Measurements from ENCODE around the gene PRRX1. TPM values are rescaled to one million over a fixed set of nuclear protein-coding genes. Genes with fewer than 3 reads are reported as not detected.

Gene PRRX1
- 0.27 and 1.2 TPM in 2 replicates for total RNA-seq (2014; rRNA removed; shearing (Covaris generic); ENCODE audit: low replicate concordance)

DNA sequence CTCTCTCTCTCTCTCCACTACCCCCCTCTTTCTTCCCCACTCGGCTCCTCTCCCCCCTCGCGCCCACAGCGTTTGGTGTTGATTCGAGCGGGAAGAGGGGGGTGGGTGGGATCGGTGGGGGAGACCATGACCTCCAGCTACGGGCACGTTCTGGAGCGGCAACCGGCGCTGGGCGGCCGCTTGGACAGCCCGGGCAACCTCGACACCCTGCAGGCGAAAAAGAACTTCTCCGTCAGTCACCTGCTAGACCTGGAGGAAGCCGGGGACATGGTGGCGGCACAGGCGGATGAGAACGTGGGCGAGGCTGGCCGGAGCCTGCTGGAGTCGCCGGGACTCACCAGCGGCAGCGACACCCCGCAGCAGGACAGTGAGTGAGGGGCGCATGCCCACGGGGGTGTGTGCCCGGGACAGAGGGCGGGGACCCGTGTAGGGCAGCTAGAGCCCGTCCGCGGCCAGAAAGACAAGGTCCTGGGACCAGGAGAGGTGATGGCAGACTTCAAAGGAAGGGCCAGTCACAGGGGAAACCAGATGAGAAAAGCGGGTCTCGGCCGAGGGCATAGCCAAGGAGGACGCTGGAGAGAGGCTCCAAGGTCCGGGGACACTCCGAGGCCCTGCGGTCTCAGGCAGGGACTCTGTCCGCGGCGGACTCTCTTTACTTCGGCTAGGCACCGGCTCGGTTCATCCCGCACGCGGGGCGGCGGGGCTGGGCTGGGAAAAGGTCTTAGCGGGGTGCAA lies at the start of gene PRRX1:
PRRX1 (plus strand) TSS at position 39 of the 735 bp plus-strand sequence; CDS start at position 127, 88 bp downstream.
- no peak for DNase-seq

GRCh38 chr1:170617591-170618330 lies 46.2 kb upstream of the PRRX1 start:
- H3K9me3 ChIP-seq: no peaks in the 10 kb centered on the region
- no peak overlapping the region for H3K4me3 ChIP-seq
- DNase-seq: no peak
- no peaks in the 10 kb centered on the region for H3K36me3 ChIP-seq
- H3K27me3 ChIP-seq: no peaks in the 10 kb centered on the region

More for the DNA sequence above, at the start of gene PRRX1:
- Histone ChIP-seq H3K36me3 (no peaks in the 10 kb centered on the region), H3K27me3 (no peaks in the 10 kb centered on the region), H3K9me3 (no peaks in the 10 kb centered on the region), H3K4me3 (peak within 1 kb of the TSS; percentile 39)

DNA sequence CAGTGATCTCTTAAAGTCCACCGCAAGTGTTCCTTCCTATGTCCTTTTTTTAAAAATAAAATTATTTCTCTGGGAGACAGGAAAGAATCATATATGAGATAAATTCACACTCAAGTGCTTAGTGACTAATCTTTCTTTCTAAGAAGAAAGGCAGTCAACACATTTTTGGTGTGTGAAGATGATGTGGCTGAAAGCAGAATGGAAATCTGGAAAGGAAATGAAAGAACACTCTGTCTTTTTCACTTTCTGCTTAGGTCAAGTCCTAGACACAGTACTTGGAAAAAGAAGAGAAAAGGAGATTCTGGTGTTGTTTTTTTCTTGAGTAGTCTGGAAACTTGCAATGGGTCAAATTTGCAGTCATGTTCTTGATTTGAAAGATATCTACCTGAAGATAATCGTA lies 45.5 kb upstream of the PRRX1 start:
- no peaks in the 10 kb centered on the region for H3K36me3 ChIP-seq
- DNase-seq: no peak
- peaks cover under 1% of the 10 kb centered on the region; the same call in 1 of the 2 replicates for H3K9me3 ChIP-seq
- H3K4me3 ChIP-seq: no peak overlapping the region
- H3K27me3 ChIP-seq: no peaks in the 10 kb centered on the region

DNA sequence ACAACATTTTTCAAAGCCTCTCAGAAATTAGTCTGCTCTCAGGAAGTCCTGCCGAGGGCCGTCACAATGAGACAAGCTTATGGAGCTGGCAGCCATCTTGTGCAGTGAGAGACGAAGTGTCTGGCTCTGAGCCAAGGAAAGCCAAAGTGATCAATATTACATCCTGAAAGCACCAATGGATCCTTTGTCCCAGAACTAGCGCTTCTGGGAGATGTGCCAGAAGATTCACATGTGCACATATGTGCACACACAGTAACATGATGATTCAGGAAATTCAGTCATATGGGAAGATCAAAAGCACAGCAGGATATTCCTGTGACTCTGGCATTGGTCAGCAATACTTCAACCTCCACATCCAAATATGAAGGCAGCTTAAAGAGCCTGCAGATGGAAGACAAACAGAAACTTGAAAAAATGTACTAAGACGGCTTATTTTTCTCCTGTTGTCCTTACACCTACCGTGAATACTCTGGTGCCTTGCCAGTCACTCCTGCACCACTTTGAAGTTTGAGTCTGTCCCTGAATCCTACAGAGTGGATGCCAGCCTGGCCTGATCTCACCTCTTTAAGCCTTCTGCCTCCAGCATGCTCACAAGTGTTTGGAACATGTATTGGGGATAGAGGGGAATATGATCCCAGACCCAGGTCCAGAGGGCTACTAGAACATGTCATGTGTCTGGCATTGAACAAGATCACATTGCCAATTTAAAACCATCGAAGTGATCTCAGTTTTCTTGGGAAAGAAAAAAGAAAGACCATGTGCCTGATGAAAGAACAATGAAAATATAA lies 44.5 kb upstream of the PRRX1 start:
- H3K36me3 ChIP-seq: no peaks in the 10 kb centered on the region
- no peaks in the 10 kb centered on the region for H3K27me3 ChIP-seq
- H3K4me3 ChIP-seq: no peak overlapping the region
- peak; percentile 39 for DNase-seq
- H3K9me3 ChIP-seq: peaks cover 6% of the 10 kb centered on the region

- DNase-seq: no peak
- Histone ChIP-seq H3K36me3 (no peaks in the 10 kb centered on the region), H3K9me3 (peaks cover 6% of the 10 kb centered on the region), H3K27me3 (no peaks in the 10 kb centered on the region), H3K4me3 (no peak overlapping the region)
Measured at GRCh38 chr1:170620164-170620563, 43.8 kb upstream of the PRRX1 start.

- H3K36me3 ChIP-seq: no peaks in the 10 kb centered on the region
- no peak overlapping the region for H3K4me3 ChIP-seq
- DNase-seq: peak; percentile 44
- H3K9me3 ChIP-seq: peaks cover 6% of the 10 kb centered on the region
- no peaks in the 10 kb centered on the region for H3K27me3 ChIP-seq
Measured at GRCh38 chr1:170623171-170623570, 40.8 kb upstream of the PRRX1 start.

DNA sequence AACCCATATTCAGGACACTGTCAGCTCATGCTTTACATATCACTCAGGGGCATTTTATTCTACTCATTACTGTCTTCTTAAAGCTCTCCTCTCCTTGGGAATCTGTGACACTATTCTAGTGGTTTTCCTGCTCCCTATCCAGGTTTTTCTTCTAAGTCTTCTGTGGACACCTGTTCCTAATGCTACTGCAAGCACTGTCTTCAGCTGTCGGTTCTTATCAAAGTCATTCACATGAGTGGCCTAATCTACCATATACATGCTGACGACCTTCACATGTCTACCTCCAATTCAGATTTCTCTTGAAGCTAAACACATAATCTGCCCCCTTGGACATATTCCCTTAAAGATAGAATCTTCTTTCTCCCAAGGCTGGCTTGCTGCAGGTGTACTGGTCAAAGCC lies 39.8 kb upstream of the PRRX1 start:
- no peaks in the 10 kb centered on the region for H3K27me3 ChIP-seq
- no peaks in the 10 kb centered on the region for H3K36me3 ChIP-seq
- H3K9me3 ChIP-seq: peaks cover 6% of the 10 kb centered on the region
- no peak overlapping the region for H3K4me3 ChIP-seq
- no peak for DNase-seq

GRCh38 chr1:170630977-170631376 lies 33.0 kb upstream of the PRRX1 start:
- H3K36me3 ChIP-seq: no peaks in the 10 kb centered on the region
- no peak overlapping the region for H3K4me3 ChIP-seq
- no peak for DNase-seq
- H3K27me3 ChIP-seq: no peaks in the 10 kb centered on the region
- no peaks in the 10 kb centered on the region; the same call in 1 of the 2 replicates for H3K9me3 ChIP-seq

DNA sequence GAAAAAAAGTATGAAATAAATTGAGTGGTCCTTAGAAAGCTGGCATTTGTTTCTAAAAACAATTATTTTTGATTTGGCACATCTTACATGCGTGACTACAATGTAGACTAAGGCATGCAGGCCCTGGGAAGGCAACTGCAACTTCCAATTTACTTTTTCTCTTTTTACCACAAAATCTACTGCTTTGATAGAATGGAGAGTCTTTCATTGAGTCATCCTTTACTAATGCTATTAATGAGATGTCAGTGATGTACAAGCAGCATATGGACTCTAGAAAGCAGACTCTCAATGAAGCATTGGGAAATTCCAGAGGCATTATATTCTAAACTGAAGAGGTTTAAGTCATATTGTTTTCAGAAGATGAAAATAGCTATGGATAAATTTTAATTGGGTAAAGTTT lies 29.6 kb upstream of the PRRX1 start:
- Histone ChIP-seq H3K9me3 (no peaks in the 10 kb centered on the region; the same call in 1 of the 2 replicates), H3K4me3 (no peak overlapping the region), H3K36me3 (no peaks in the 10 kb centered on the region), H3K27me3 (no peaks in the 10 kb centered on the region)
- DNase-seq: no peak

GRCh38 chr1:170634824-170635410 lies 29.0 kb upstream of the PRRX1 start:
- H3K9me3 ChIP-seq: no peaks in the 10 kb centered on the region; the same call in 1 of the 2 replicates
- no peak overlapping the region for H3K4me3 ChIP-seq
- H3K36me3 ChIP-seq: no peaks in the 10 kb centered on the region
- DNase-seq: no peak
- no peaks in the 10 kb centered on the region for H3K27me3 ChIP-seq

DNA sequence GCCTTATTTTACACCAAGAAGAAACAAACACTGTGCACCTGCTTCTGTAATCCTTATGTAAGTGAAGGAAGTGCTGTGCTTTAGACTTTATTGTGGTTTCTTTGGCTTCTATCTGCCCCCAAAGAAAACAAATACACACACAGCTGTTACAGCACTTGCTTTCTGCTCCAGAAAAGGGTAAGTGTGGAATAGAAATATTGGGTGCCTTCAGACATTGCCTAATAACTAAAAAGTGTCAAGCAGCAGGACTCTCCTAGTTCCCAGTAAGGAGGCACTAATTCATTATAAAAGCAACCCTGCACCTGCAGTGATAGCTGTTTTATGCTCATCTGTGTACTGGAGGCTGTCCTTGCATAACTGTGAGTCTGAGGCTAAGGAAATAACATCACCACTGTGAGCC lies 23.4 kb upstream of the PRRX1 start:
- no peak for DNase-seq
- no peaks in the 10 kb centered on the region for H3K36me3 ChIP-seq
- no peak overlapping the region for H3K4me3 ChIP-seq
- no peaks in the 10 kb centered on the region; the same call in 1 of the 2 replicates for H3K9me3 ChIP-seq
- no peaks in the 10 kb centered on the region for H3K27me3 ChIP-seq

- DNase-seq: no peak
- no peaks in the 10 kb centered on the region for H3K36me3 ChIP-seq
- H3K4me3 ChIP-seq: no peak overlapping the region
- H3K27me3 ChIP-seq: no peaks in the 10 kb centered on the region
- no peaks in the 10 kb centered on the region for H3K9me3 ChIP-seq
Measured at GRCh38 chr1:170657275-170657853, 6.6 kb upstream of the PRRX1 start.

- Histone ChIP-seq H3K27me3 (no peaks in the 10 kb centered on the region), H3K36me3 (no peaks in the 10 kb centered on the region), H3K9me3 (no peaks in the 10 kb centered on the region), H3K4me3 (no peak overlapping the region)
- DNase-seq: no peak
Measured at GRCh38 chr1:170659399-170660035, 4.4 kb upstream of the PRRX1 start.

GRCh38 chr1:170660281-170660713 lies 3.6 kb upstream of the PRRX1 start:
- no peaks in the 10 kb centered on the region for H3K36me3 ChIP-seq
- no peak overlapping the region for H3K4me3 ChIP-seq
- H3K27me3 ChIP-seq: no peaks in the 10 kb centered on the region
- no peaks in the 10 kb centered on the region for H3K9me3 ChIP-seq
- DNase-seq: no peak

GRCh38 chr1:170660871-170661645 lies 2.9 kb upstream of the PRRX1 start:
- Histone ChIP-seq H3K36me3 (no peaks in the 10 kb centered on the region), H3K4me3 (no peak overlapping the region), H3K9me3 (no peaks in the 10 kb centered on the region), H3K27me3 (no peaks in the 10 kb centered on the region)
- no peak for DNase-seq

All from MG63 (cell line).